Esophagus squamous epithelium (tissue), 5 donors: ENCODE data around the gene ROCK2. TPM values are rescaled to one million over a fixed set of nuclear protein-coding genes. Genes with fewer than 3 reads are reported as not detected.

Source experiments
- DNase-seq: peaks from one replicate; lab custom pipeline; 2025; lab: John Stamatoyannopoulos, UW
- H3K27ac ChIP-seq, 4 donors: fragments of 200-600 bp; sonication (generic); one replicate each; pipeline ENCODE4 v1.5.1; 2016 to 2019; ENCODE audit warnings: mild to moderate bottlenecking in 1 of 4
- H3K27me3 ChIP-seq, 4 donors: fragments of 200-600 bp; sonication (generic); 1 replicate in 3 of 4; 2 replicates in 1 of 4; pipeline versions ENCODE4 v1.5.1 to v1.6.0; 2017 to 2021; ENCODE audit warnings: antibody characterized with exemption in 1 of 4
- H3K36me3 ChIP-seq, 3 donors: fragments of 200-600 bp; sonication (generic); one replicate each; pipeline ENCODE4 v1.5.1; 2016 to 2019
- H3K4me1 ChIP-seq, 3 donors: fragments of 200-600 bp; sonication (generic); one replicate each; pipeline ENCODE4 v1.5.1; 2017 to 2019
- H3K4me3 ChIP-seq, 4 donors: fragments of 200-600 bp; sonication (generic); 1 replicate in 3 of 4; 2 replicates in 1 of 4; pipeline ENCODE4 v1.5.1; 2016 to 2019; ENCODE audit warnings: mild to moderate bottlenecking in 2 of 4, moderate library complexity in 1 of 4
- H3K9me3 ChIP-seq, 3 donors: fragments of 200-600 bp; sonication (generic); one replicate each; pipeline ENCODE4 v1.5.1; 2016 to 2019
- POLR2A ChIP-seq, 4 donors: fragments of 450-650 bp; IDR thresholded peaks; one replicate each; pipeline ENCODE4 v1.6.1; 2017; ENCODE audit warnings: antibody characterized with exemption in 4 of 4, mild to moderate bottlenecking in 4 of 4, moderate library complexity in 3 of 4
- WGBS, 2 donors: methylation state at CpG; one replicate each; pipeline ENCODE4 v1.1.5; 2018; 5-methylcytosine and 5-hydroxymethylcytosine counted together
- intact Hi-C: fragments of 100-400 bp; cut with DNase I; formaldehyde crosslinking; loops from one replicate; pipeline ENCODE4 v1.15.0; 2022
- total RNA-seq, 4 donors: library from RNA; depleted of rRNA; stranded (reverse); fragments of >200 nt; gene quantifications; one replicate each; pipeline ENCODE4 v1.1.0, GENCODE V29; 2016
- TF ChIP-seq, protein P1 (sequence below), 6 experiments: fragments of 450-650 bp in 4 of 6; fragments of 200-600 bp in 2 of 6; sonication (generic) in 2 of 6; IDR thresholded peaks; one replicate each; pipeline ENCODE4 v1.5.1; 2016 to 2019; ENCODE audit warnings: antibody characterized with exemption in 6 of 6, mild to moderate bottlenecking in 4 of 6, moderate library complexity in 4 of 6
- donor health status: DM: yes; HTN: yes; CAD: no.

Gene ROCK2
- total RNA-seq, 4 donors from 2014 or later, result 15.2 to 50.5 (median 21.4) TPM

DNA sequence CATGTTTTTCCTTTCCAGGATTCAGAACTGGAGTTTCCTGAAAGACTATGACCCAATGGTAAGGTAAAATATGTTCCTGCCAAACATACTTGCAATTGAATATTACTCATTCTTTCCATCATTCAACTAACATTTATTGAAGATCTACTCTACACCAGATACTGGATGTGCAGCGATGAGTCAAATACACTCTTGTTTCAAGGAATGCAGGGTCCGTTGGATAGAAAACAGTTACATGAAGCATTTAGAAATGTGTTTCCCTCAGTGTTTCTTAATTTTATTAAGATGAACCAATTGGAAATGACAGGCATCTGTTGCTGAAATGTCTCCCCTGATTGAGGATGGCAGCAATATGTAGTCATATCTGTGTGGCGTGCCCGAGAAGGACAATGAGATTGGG is 203.9 kb downstream of the ROCK2 start:
- no peaks in the 10 kb centered on the region for H3K36me3 ChIP-seq
- no peak overlapping the region for H3K4me3 ChIP-seq
- peaks cover 0 to 39% (median 0%) of the 10 kb centered on the region in 4 donors for H3K27me3 ChIP-seq
- no peak overlapping the region for H3K27ac ChIP-seq
- 58 to 76% methylated on average over 4 of the region's 4 CpGs for WGBS, 2 donors
- no peak for DNase-seq
- H3K9me3 ChIP-seq, result no peaks in the 10 kb centered on the region
- H3K4me1 ChIP-seq, result no peaks in the 10 kb centered on the region
- intact Hi-C loops, result no loop called here
- TF ChIP-seq, protein P1, sequence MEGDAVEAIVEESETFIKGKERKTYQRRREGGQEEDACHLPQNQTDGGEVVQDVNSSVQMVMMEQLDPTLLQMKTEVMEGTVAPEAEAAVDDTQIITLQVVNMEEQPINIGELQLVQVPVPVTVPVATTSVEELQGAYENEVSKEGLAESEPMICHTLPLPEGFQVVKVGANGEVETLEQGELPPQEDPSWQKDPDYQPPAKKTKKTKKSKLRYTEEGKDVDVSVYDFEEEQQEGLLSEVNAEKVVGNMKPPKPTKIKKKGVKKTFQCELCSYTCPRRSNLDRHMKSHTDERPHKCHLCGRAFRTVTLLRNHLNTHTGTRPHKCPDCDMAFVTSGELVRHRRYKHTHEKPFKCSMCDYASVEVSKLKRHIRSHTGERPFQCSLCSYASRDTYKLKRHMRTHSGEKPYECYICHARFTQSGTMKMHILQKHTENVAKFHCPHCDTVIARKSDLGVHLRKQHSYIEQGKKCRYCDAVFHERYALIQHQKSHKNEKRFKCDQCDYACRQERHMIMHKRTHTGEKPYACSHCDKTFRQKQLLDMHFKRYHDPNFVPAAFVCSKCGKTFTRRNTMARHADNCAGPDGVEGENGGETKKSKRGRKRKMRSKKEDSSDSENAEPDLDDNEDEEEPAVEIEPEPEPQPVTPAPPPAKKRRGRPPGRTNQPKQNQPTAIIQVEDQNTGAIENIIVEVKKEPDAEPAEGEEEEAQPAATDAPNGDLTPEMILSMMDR (IDR thresholded peaks at IDR 0.05), result no peak
- no peak for TF ChIP-seq POLR2A (IDR thresholded peaks at IDR 0.05)

DNA sequence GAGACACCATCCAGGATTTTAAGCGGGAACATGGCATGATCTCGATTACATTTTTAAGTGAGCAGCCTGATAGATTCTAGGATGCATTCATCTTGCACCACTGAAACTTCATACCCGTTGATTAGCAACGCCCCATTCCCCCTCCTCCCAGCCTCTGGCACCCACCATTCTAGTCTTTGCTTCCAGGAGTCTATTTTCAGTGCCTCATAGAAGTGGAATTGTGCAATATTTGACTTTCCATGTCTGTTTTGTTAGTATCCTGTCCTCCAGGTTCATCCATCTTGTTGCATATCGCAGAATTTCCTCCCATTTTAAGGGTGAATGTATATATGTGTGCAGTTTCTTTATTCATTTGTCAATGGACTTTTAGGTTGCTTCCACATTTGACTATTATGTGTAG is 210.1 kb downstream of the ROCK2 start:
- DNase-seq, result no peak
- WGBS, 2 donors, result 71 to 83% methylated on average over 5 of the region's 5 CpGs
- H3K4me3 ChIP-seq, result no peak overlapping the region
- H3K4me1 ChIP-seq, result peaks cover 10 to 44% (median 25%) of the 10 kb centered on the region in 3 donors
- intact Hi-C loops, result loop anchor here (5.0 to 10.0 kb wide), 3 partner anchors 90 to 440 kb away; no protein-coding TSS in a partner anchor
- H3K27me3 ChIP-seq, result peaks cover 0 to 8% (median 0%) of the 10 kb centered on the region in 4 donors
- TF ChIP-seq, protein P1 (IDR thresholded peaks at IDR 0.05), result no peak
- TF ChIP-seq POLR2A (IDR thresholded peaks at IDR 0.05), result no peak
- H3K9me3 ChIP-seq, result no peaks in the 10 kb centered on the region
- H3K27ac ChIP-seq, result no peak overlapping the region
- no peaks in the 10 kb centered on the region for H3K36me3 ChIP-seq

- intact Hi-C loops, result loop anchor here (5.0 to 10.0 kb wide), 3 partner anchors 91 to 441 kb away; no protein-coding TSS in a partner anchor
- Histone ChIP-seq H3K4me3 (peak overlapping the region in 3 of 4 donors; percentile 54 to 66 (median 55)), H3K9me3 (no peaks in the 10 kb centered on the region), H3K36me3 (no peaks in the 10 kb centered on the region), H3K4me1 (peaks cover 10 to 44% (median 25%) of the 10 kb centered on the region in 3 donors), H3K27ac (no peak overlapping the region), H3K27me3 (peaks cover 0 to 8% (median 0%) of the 10 kb centered on the region in 4 donors)
- WGBS, 2 donors, result 54 to 55% methylated on average over 8 of the region's 8 CpGs
- TF ChIP-seq, protein P1 (IDR thresholded peaks at IDR 0.05), result no peak
- TF ChIP-seq POLR2A (IDR thresholded peaks at IDR 0.05), result no peak
- no peak for DNase-seq
Observed at GRCh38 chr2:11133936-11134320, 210.5 kb downstream of the ROCK2 start.

GRCh38 chr2:11133238-11133935 is 211.0 kb downstream of the ROCK2 start:
- H3K27ac ChIP-seq, result peak overlapping the region in 2 of 4 donors; percentile 46 to 55
- H3K27me3 ChIP-seq, result peaks cover 0 to 8% (median 0%) of the 10 kb centered on the region in 4 donors
- no peaks in the 10 kb centered on the region for H3K9me3 ChIP-seq
- intact Hi-C loops, result loop anchor here (5.0 to 10.0 kb wide), 3 partner anchors 91 to 441 kb away; no protein-coding TSS in a partner anchor
- no peaks in the 10 kb centered on the region for H3K36me3 ChIP-seq
- H3K4me3 ChIP-seq, result peak overlapping the region; percentile 30 to 66 (median 54)
- TF ChIP-seq, protein P1 (IDR thresholded peaks at IDR 0.05), result no peak
- TF ChIP-seq POLR2A (IDR thresholded peaks at IDR 0.05), result no peak
- 12 to 22% methylated on average over 7 to 11 of the region's 25 CpGs for WGBS, 2 donors
- H3K4me1 ChIP-seq, result peaks cover 10 to 49% (median 25%) of the 10 kb centered on the region in 3 donors
- DNase-seq, result no peak
